Naive thymus-derived CD4-positive, alpha-beta T cell (primary cell): Measurements from ENCODE around the gene ABHD12. TPM values are rescaled to one million over a fixed set of nuclear protein-coding genes. Genes with fewer than 3 reads are reported as not detected.

Source experiments
- polyA plus RNA-seq, 2 donors: library from polyadenylated mRNA; unstranded; fragments of 300-500 nt; fragmentation: Illumina TruSeq; gene quantifications; one replicate each; pipeline ENCODE4 v1.2.3, GENCODE V29; 2021
- total RNA-seq, 6 experiments: library from RNA in 5 of 6; stranded (reverse) in 5 of 6; gene quantifications; 1 replicate in 5 of 6; 2 replicates in 1 of 6; pipeline ENCODE4 v1.2.3 and lab custom pipeline; 2021 to 2026

Gene ABHD12
- total and polyA plus RNA-seq, 7 experiments from 2014 or later = 16.5 to 29.7 (median 24.1) TPM

Other genes with a start within 250 kb of the ABHD12 start
- 100 to 1,000 TPM in 2 of 5 experiments, 10 to 100 TPM in 3; 41.1 to 108 (median 74.4) TPM for gene ENTPD6, start 195.1 kb downstream of the ABHD12 start, total RNA-seq
- gene ENTPD6, start 195.1 kb downstream of the ABHD12 start, polyA plus RNA-seq = 10 to 100 TPM; 43.7 to 56.9 TPM
- 10 to 100 TPM; 29.8 to 45.2 (median 43.6) TPM for gene PYGB, start 142.8 kb downstream of the ABHD12 start, total RNA-seq
- 10 to 100 TPM; 55.9 to 81.6 TPM for gene PYGB, start 142.8 kb downstream of the ABHD12 start, polyA plus RNA-seq
- gene GINS1, start 16.8 kb upstream of the ABHD12 start, total RNA-seq = 10 to 100 TPM in 1 of 5 experiments, under 1 TPM in 4; 0.44 to 24.9 (median 0.81) TPM
- 1 to 10 TPM in 1 of 2 donors, under 1 TPM in 1; 0.93 to 1.1 TPM for gene GINS1, start 16.8 kb upstream of the ABHD12 start, polyA plus RNA-seq
- gene NINL, start 194.7 kb upstream of the ABHD12 start, total RNA-seq = 1 to 10 TPM; 1.4 to 4.2 (median 3.0) TPM
- gene NINL, start 194.7 kb upstream of the ABHD12 start, polyA plus RNA-seq = 1 to 10 TPM in 1 of 2 donors, under 1 TPM in 1; 0.31 to 1.1 TPM
- gene NANP, start 233.2 kb upstream of the ABHD12 start, total RNA-seq = 1 to 10 TPM; 1.0 to 7.0 (median 1.9) TPM
- gene NANP, start 233.2 kb upstream of the ABHD12 start, polyA plus RNA-seq = under 1 TPM; 0.75 to 0.77 TPM